LNCaP clone FGC (cell line): ENCODE data around the gene ZDHHC5.

Source experiments
- DNase-seq: peaks from one replicate; pipeline ENCODE4 v3.0.0-alpha.2; 2011; ENCODE audit warnings: low read depth
- H3K4me3 ChIP-seq: 2 replicates; pipeline ENCODE4 v1.5.1; 2011; ENCODE audit warnings: mild to moderate bottlenecking, low read depth, low read length, control low read depth
- TF ChIP-seq, protein P1 (sequence below): IDR thresholded peaks from 2 replicates; pipeline ENCODE4 v1.5.1; 2012; ENCODE audit warnings: mild to moderate bottlenecking; ENCODE audit not compliant: control insufficient read depth, insufficient read depth; ENCODE audit errors: extremely low read depth

Gene ZDHHC5

DNA sequence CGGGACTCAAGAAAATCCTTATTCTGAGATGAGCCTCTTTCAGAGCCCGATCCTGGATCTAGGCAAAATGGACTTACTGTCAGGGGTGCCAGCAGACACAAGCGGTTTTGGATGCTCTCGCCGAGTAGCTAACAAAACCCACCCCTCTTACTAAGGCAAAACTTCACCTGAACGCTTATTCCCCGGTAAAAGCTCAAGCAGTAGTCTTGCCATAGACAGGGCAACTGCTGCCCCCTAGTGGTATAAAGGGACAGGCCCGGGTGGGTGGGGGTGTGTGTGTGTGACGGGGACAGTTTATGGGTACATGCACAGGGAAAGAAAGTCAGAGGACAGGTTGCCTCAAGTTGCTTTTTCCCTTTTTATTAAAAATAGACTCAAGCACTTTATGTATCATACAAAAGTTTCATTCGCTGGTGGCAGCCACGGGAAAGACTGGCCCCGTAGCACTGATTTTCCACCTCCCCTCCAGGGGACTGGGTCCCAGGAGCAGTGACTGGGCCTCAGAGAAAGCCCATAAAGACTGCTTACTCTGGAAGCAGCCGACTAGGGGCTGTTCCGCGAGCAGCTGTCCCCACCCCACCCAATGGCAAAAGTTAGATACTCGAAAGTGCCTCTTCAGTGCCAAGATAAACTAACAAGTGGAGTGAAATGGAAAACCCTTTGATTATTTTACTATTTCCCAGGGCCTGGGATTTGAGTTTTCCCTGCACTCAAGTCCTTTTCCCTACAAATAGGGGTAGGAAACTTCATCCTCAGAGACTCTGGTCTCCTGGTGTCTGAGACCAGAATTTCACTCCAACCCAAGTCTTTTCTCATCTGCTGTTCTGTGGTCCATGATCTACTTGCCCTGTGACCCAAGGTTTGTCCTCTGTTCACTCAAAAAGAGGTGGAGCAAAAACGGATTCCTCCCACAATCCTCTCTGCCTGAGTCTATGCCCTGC, 22.9 kb upstream of the ZDHHC5 start:
- TF ChIP-seq, protein P1, sequence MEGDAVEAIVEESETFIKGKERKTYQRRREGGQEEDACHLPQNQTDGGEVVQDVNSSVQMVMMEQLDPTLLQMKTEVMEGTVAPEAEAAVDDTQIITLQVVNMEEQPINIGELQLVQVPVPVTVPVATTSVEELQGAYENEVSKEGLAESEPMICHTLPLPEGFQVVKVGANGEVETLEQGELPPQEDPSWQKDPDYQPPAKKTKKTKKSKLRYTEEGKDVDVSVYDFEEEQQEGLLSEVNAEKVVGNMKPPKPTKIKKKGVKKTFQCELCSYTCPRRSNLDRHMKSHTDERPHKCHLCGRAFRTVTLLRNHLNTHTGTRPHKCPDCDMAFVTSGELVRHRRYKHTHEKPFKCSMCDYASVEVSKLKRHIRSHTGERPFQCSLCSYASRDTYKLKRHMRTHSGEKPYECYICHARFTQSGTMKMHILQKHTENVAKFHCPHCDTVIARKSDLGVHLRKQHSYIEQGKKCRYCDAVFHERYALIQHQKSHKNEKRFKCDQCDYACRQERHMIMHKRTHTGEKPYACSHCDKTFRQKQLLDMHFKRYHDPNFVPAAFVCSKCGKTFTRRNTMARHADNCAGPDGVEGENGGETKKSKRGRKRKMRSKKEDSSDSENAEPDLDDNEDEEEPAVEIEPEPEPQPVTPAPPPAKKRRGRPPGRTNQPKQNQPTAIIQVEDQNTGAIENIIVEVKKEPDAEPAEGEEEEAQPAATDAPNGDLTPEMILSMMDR = peak; percentile 84
- H3K4me3 ChIP-seq = no peak overlapping the region
- no peak for DNase-seq

DNA sequence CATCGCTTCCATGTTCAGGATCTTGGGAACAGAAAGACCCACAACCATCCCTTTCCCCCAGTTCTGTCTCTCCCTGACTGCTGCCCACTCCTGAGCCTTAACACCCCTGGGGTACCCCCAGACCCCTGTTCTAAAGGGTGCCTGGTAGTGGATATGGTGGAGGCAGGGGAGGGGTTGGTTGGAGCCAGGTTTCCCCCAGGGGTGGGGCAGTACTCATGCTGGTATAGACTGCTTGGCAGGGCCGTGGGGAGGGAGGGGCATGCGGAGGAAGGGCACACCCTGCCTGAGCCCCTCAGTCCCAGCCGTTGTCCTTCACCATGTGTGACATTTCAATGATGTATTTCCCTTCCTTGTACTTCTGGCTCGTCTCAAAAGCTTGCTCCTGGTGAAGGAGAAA, 22.2 kb upstream of the ZDHHC5 start:
- TF ChIP-seq, protein P1 = no peak
- H3K4me3 ChIP-seq = no peak overlapping the region
- no peak for DNase-seq

DNA sequence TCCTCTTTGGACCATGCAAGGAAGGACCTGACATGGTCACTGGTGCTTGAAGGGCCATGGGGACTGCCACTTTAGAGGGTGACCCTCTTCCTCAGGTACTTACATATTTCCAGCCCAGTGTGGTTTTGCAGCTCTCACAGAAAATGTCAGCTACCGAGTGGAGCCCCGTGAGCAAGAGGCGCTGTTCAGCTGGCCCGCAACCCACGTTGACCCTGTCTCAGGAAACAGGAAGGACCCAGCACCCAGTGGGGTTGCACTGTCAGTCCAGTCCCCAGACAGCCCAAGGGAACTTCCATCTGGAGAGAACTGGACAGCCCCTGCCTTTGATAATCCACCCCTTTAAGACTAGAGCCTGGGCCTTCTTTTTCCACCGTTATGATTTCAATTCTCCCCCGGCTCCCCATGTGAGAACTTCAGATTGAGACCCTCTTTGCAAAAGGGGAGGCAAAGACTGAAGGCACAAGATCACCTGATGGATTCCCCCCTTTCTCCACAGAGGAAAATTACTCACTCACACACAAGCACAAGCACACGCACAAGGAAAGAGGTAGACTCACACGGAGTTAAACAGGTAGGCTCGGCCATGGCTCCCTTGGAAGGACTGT, 21.6 kb upstream of the ZDHHC5 start:
- no peak overlapping the region for H3K4me3 ChIP-seq
- TF ChIP-seq, protein P1 = no peak
- no peak for DNase-seq

DNA sequence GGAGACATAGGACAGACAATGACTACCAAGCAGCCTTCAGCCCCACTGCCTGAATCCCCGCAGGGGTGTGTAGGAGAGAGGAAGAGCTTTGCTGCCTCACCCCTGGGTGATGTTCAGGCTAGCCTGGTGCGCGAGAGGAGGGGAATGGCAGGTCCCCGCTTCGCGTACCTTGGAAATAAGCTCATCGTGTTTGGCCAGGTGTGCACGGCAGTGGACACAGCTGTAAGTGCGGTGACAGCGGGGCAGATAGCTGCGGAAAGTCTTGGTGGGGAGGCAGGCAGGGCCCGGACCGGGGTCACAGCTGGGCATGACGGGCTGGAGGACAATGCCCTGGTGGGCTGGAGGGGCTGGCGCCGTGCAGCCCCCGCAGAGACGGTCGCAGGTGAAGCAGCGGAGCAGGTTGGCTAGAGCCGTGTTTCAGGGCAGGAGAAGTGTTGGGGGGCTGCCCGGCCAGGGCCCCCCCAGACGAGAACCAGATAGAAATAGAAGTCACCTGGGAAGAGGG, 21.1 kb upstream of the ZDHHC5 start:
- no peak for DNase-seq
- no peak overlapping the region for H3K4me3 ChIP-seq
- TF ChIP-seq, protein P1 = no peak

DNA sequence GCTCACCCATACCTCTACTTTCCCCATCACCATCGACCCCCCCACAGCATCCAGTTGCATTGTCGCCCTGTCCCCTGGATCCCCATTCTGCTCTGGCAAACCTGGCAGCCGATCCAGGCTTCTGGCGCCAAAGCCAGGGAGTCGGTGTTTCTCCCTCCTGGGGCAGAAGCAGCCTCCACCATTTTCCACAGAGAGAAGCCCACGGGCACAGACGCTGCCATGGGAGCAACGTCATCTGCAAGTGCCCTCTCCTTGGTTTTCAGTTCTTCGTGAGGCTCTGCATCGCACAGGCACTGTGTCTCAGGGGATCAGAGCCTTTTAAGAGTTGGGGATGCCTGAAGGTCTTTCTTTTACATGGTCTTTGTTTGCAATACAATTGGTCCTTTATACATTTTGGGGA, 20.5 kb upstream of the ZDHHC5 start:
- TF ChIP-seq, protein P1 = no peak
- DNase-seq = no peak
- no peak overlapping the region for H3K4me3 ChIP-seq

DNA sequence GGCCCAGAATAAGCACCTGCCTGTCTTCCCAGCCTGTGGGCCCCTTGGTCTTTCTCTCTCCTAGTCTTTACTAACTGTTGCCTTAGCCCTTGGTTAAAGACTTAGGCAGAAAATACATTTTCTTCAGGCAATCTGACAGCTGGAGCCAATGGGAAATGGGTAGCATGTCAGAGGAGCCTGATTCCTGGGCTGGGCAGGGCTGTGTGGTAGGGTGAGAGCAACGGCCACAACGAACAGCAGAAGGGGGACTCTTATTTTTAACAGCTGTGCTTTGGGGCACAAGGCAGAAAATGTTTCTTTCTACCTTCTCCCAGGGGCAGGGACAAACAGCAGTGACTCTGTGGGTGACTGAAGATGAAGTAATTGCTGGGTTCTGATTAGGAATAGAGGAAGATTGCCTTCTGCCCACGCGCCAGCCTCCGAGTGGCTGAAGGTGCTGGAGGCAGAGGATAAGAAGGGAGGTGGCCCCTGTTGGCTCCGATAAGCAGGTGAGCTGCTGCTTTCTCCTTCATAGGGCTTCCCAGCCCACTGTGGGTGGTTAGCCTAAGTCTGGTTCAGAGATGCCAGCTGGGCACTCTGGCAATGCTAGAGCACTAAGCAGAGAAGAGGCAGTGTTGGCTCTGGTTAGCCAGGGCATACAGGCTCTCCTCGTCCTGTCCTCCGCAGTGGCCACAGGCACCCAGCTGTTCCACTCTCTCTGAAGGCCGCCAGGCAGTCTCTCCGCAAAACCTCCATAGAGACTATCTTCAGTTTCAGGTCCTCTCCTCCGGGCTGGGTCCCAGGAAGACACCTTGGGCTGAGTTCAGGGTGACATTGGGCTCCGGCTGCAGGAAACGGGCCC, 19.7 kb upstream of the ZDHHC5 start:
- TF ChIP-seq, protein P1 = no peak
- DNase-seq = no peak
- no peak overlapping the region for H3K4me3 ChIP-seq
